Measurements from ENCODE around the gene SHROOM3.

The SHROOM3 gene

DNA sequence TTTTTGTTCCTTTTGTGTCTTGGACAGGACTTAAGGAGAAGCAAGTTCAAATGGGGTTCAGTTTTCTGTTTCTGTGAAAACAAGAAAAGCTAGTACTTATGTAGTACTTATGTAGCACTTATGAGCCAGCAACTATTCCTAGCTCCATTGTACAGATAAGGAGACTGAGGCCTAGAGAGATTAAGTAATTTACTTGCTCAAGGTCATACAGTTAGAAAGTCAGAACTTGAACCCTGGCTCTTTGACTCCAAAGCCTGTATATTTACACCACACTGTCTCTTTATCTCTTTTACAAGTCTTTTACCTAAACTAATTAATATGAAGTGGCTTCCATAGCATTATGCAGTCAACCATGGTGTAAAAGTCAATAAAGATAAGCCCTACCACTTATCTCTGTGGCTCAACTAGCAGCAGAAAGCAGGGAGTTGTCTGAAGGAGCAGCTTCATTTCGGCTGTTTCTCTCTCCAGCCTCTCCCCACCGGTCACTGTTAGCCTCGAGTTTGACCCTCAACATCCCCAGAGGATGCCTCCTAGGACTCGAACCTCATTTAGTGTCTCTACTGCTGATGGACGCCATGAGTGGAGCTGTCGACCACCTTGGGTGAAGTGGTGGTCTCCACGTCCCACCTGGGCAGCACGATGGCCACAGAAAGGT lies 209.9 kb downstream of the SHROOM3 start:
- TF ChIP-seq, protein P1, sequence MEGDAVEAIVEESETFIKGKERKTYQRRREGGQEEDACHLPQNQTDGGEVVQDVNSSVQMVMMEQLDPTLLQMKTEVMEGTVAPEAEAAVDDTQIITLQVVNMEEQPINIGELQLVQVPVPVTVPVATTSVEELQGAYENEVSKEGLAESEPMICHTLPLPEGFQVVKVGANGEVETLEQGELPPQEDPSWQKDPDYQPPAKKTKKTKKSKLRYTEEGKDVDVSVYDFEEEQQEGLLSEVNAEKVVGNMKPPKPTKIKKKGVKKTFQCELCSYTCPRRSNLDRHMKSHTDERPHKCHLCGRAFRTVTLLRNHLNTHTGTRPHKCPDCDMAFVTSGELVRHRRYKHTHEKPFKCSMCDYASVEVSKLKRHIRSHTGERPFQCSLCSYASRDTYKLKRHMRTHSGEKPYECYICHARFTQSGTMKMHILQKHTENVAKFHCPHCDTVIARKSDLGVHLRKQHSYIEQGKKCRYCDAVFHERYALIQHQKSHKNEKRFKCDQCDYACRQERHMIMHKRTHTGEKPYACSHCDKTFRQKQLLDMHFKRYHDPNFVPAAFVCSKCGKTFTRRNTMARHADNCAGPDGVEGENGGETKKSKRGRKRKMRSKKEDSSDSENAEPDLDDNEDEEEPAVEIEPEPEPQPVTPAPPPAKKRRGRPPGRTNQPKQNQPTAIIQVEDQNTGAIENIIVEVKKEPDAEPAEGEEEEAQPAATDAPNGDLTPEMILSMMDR (IDR thresholded peaks at IDR 0.05; ENCODE audit: insufficient read depth, low read depth, low read length, missing control alignments), result no peak
- H3K4me3 ChIP-seq (ENCODE audit: low read depth, low read length), result no peak overlapping the region
- DNase-seq (ENCODE audit: low read depth), result no peak

DNA sequence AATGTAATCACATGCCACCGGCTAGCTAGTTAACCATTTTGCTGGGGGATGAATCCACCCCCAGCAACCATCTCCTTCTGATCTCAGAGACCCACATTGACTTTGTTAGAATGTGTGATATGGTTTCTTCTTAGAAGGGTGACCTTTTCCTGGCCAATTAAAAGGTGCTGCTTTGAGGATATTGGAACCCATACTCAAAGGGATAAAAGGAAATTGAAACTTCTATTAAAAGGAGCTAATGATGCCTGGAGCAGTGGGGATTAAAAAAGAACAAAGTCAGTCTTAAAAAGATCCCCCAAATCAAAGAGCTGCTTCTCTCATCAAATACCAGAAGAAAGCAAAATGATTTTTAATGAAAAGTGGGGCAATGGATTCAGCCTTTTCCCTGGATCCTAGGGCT lies 214.1 kb downstream of the SHROOM3 start:
- no peak overlapping the region for H3K4me3 ChIP-seq (ENCODE audit: low read depth, low read length)
- no peak for DNase-seq (ENCODE audit: low read depth)
- TF ChIP-seq, protein P1 (IDR thresholded peaks at IDR 0.05; ENCODE audit: insufficient read depth, low read depth, low read length, missing control alignments), result no peak

DNA sequence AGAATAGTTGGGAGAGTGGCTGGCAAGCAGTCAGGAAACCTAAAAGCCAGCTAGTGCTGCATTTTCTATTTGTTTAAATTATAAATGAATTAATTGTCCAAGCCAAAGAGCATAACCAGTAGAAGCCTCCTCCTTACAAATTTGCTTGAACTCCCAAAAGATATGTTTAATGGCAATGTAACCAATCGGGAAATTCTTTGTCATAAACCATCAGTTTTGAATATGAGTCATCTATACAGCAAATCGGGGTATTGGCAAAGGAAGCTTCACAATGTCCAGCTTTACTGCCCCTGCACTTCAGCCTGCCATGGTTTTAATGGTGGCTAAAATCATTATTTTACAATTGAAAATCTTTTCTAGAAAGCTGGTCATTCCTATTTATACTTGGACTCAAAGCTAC lies 216.6 kb downstream of the SHROOM3 start:
- DNase-seq (ENCODE audit: low read depth), result no peak
- no peak overlapping the region for H3K4me3 ChIP-seq (ENCODE audit: low read depth, low read length)
- TF ChIP-seq, protein P1 (IDR thresholded peaks at IDR 0.05; ENCODE audit: insufficient read depth, low read depth, low read length, missing control alignments), result no peak

DNA sequence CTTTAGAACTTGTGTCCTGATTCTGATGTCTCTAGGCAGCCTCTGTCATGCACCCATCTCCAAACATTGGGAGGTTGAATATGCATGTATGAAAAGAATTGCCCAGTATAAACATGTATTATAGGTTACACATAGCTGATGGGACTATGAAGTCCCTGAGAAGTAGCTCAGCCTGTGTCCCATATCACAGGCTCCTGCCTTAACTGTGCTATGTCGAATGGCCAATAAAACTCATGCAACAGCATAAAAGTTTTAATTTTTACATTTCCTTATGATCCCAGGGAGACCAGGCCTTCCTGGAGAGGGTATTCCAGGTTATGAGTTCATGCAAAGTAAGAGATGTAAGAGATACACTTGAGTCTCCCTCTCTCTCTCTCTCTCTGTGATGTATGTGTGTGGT lies 217.4 kb downstream of the SHROOM3 start:
- DNase-seq (ENCODE audit: low read depth), result no peak
- TF ChIP-seq, protein P1 (IDR thresholded peaks at IDR 0.05; ENCODE audit: insufficient read depth, low read depth, low read length, missing control alignments), result no peak
- no peak overlapping the region for H3K4me3 ChIP-seq (ENCODE audit: low read depth, low read length)

DNA sequence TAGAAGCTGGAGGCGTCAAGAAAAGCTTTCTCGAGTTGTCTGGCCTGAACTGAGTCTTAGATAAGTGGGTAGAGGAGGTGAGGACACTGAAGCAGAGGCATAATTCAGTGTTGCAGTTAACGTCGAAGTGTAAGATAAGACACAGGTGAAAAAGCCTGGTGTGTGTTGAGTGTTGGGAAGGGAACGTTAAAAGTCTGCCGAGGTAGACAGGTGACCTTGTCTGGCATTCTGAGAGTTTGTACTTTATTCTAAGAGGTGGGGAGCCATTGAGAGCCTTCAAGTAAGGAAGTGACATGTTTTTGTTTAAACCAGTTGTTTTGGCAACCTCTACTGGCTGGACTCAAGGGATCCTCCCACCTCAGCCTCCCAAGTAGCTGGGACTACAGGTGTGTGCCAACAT lies 219.1 kb downstream of the SHROOM3 start:
- TF ChIP-seq, protein P1 (IDR thresholded peaks at IDR 0.05; ENCODE audit: insufficient read depth, low read depth, low read length, missing control alignments), result no peak
- no peak overlapping the region for H3K4me3 ChIP-seq (ENCODE audit: low read depth, low read length)
- no peak for DNase-seq (ENCODE audit: low read depth)

DNA sequence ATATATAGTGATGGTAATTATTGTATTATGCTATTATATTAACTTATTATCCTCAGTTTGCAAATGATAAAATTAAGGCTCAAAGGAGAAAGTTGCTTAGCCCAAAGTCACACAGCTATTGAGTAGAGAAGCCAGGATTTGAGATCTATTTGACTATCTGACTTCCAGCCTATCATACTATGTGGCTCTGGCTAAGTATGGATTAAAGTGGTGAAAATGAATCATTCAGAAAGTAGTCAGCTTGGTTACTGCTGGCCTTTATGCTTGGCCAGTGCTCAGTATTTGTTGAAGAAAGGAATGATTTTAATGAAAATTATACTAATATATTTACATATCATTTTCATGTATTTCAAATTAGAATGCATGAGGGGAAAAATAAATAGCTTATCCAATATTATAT lies 219.8 kb downstream of the SHROOM3 start:
- DNase-seq (ENCODE audit: low read depth), result no peak
- H3K4me3 ChIP-seq (ENCODE audit: low read depth, low read length), result no peak overlapping the region
- TF ChIP-seq, protein P1 (IDR thresholded peaks at IDR 0.05; ENCODE audit: insufficient read depth, low read depth, low read length, missing control alignments), result no peak
